NCI-H524 (cell line): Measurements from ENCODE around the gene NFATC1.

Source experiments
- DNase-seq, 2 experiments: peaks; one replicate each; lab custom pipeline; 2025; lab: John Stamatoyannopoulos, UW

Gene NFATC1

GRCh38 chr18:79537758-79538157 is 142.0 kb downstream of the NFATC1 start:
- no peak for DNase-seq

- no peak for DNase-seq
Measured at GRCh38 chr18:79538635-79539034, 142.9 kb downstream of the NFATC1 start.

GRCh38 chr18:79540161-79540903 is 144.6 kb downstream of the NFATC1 start:
- no peak for DNase-seq

GRCh38 chr18:79540904-79541282 is 145.2 kb downstream of the NFATC1 start:
- DNase-seq: no peak

- DNase-seq: no peak
Measured at GRCh38 chr18:79542213-79542612, 146.5 kb downstream of the NFATC1 start.

GRCh38 chr18:79542876-79543750 is 147.4 kb downstream of the NFATC1 start:
- no peak for DNase-seq

GRCh38 chr18:79543861-79544385 is 148.2 kb downstream of the NFATC1 start:
- no peak for DNase-seq

- no peak for DNase-seq
Measured at GRCh38 chr18:79544386-79544963, 148.7 kb downstream of the NFATC1 start.

GRCh38 chr18:79545255-79545654 is 149.5 kb downstream of the NFATC1 start:
- DNase-seq: no peak

GRCh38 chr18:79545736-79546171 is 150.0 kb downstream of the NFATC1 start:
- no peak for DNase-seq

- DNase-seq: no peak
Measured at GRCh38 chr18:79546781-79547272, 151.1 kb downstream of the NFATC1 start.

GRCh38 chr18:79547413-79548076 is 151.8 kb downstream of the NFATC1 start:
- DNase-seq: no peak

- DNase-seq: no peak
Measured at GRCh38 chr18:79548077-79548450, 152.3 kb downstream of the NFATC1 start.

GRCh38 chr18:79548621-79548985 is 152.9 kb downstream of the NFATC1 start:
- DNase-seq: no peak

- no peak for DNase-seq
Measured at GRCh38 chr18:79548986-79549637, 153.4 kb downstream of the NFATC1 start.

GRCh38 chr18:79549638-79550000 is 153.9 kb downstream of the NFATC1 start:
- DNase-seq: no peak

- no peak for DNase-seq
Measured at GRCh38 chr18:79552140-79552631, 156.5 kb downstream of the NFATC1 start.

- DNase-seq: no peak
Measured at GRCh38 chr18:79552696-79553095, 157.0 kb downstream of the NFATC1 start.

- DNase-seq: no peak
Measured at GRCh38 chr18:79553154-79553553, 157.4 kb downstream of the NFATC1 start.

GRCh38 chr18:79553696-79554095 is 158.0 kb downstream of the NFATC1 start:
- no peak for DNase-seq

GRCh38 chr18:79554321-79554720 is 158.6 kb downstream of the NFATC1 start:
- no peak for DNase-seq
